Posterior cingulate gyrus (tissue), 11 donors: ENCODE results near the gene ZNF804B.

Experiments used
- DNase-seq, 10 donors: peaks; one replicate each; pipeline versions ENCODE4 v3.0.0 to v3.0.0-alpha.2; 2020 to 2021; ENCODE audit warnings: mixed read lengths in 3 of 10
- intact Hi-C: fragments of 100-400 bp; cut with DNase I; formaldehyde crosslinking; loops from one replicate; pipeline ENCODE4 v1.15.1; 2023

Gene ZNF804B

DNA sequence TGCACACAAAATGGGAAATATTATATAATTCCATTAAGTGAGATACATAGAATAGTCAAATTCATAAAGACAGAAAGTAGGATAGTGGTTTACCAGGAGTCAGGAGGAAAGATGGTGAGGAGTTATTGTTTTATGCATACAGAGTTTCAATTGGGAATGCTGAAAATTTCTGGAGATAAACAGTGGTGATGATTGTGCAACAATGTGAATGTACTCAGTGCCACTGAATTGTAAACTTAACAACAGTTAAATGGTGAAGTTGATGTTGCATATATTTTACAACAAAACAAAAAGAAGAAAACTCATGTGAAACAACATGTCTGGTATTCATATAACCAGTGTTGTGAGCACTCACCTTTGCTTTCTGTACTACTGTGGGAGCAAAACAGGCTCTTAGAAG lies 204.9 kb downstream of the ZNF804B start:
- intact Hi-C loops: no loop called here
- DNase-seq: no peak

DNA sequence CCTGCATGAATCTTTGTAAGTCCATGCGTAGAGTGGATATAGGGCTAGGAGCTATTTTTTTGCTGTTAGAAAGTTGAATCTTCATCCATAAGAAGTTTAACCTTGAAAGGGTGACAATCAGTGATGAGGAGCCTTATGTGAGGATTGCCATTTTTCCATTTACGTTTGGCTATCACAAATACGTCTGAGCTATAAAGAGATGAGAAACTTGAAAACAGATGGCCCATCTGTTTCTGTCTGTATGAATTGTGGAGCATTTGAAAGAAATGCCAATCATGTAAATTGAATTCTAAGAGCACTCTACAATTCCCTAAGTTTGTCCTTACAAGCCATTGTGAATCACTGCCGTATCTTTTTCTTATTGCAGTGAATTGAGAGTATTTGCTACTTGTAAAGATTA lies 205.9 kb downstream of the ZNF804B start:
- DNase-seq: no peak
- intact Hi-C loops: no loop called here

GRCh38 chr7:88967432-88967831 lies 207.9 kb downstream of the ZNF804B start:
- intact Hi-C loops: no loop called here
- DNase-seq: no peak

DNA sequence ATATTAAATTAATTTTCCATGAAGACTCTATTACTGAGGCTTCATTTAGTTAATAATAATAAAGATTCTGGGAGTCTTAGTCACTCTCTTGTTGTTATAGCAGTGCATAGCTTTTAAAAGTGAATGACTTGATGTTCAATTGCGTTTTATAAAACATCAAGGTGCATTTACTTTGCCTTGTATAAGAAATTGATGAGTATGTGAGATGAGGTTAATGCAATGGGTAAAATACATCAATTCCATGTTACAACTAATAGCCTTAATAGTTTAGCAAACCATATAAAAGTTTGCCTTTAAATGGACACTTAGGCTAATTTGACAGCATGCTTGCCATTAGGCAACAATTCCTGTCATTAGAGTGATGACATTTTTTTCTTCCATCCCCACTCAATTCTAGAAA lies 209.7 kb downstream of the ZNF804B start:
- intact Hi-C loops: no loop called here

GRCh38 chr7:88985295-88985694 lies 225.8 kb downstream of the ZNF804B start:
- intact Hi-C loops: no loop called here
- no peak for DNase-seq

More for the DNA sequence above, 209.7 kb downstream of the ZNF804B start:
- DNase-seq: no peak

DNA sequence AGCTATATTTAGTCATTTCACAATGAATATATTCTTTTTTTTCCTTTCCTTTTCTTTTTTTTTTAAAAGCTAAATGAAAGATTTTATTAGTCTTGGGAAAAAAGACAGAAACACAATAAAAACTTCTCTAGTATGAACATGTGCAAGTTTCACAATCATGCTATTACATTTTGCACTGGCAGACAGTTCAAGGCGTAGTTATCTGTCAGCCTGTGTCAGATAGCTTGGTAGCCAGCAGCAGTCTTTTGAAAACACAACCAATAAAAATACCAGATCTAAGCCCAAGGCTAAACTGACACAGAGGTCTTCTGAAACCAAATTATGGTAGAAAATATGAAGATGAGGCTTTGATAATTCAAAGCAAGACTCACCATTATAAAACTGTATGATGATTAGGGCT lies 241.8 kb downstream of the ZNF804B start:
- DNase-seq: no peak
- intact Hi-C loops: no loop called here

DNA sequence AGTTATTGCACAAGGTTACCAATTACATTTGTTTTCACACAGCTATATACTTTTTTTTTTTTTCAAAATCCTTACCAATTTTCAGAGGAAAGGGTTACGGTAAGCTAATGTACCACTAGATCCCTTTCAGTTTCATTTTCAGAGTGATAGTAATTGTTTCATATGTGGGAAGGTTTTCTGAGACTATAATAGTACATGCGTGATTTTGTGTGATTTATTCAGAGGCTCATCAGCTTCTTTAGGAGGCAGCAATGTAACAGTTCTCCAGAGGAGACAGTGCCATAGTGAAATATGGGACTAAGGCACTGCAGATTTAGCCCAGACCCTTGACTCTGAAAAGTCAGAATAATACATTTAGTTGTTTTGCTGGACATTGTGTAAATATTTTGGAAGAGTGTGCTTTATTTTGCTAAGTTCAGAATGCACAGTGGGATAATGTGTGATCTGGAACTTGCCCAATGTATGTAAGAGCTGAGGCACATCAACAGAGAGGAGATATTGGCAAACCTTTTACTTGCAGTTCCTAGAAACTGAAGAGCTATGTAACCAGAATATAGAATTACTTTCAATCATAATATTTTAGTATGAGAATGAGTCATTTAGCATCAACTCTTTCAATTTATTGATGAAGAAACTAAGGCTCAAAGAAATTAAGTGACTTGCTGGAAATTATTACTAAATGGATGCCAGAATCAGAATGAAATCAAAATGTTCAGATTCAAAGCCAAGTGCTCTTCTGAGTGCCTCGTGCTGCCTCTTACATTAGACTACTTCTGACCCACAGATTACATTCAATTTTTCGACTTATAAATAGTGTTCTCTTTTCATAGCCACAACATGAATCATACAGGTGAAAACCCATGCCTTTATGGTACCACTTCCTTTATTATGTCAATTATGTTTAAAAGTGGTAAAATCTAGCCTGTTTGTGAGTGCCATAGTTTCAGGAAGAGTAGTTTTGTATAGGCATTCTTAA lies 243.8 kb downstream of the ZNF804B start:
- DNase-seq: no peak

DNA sequence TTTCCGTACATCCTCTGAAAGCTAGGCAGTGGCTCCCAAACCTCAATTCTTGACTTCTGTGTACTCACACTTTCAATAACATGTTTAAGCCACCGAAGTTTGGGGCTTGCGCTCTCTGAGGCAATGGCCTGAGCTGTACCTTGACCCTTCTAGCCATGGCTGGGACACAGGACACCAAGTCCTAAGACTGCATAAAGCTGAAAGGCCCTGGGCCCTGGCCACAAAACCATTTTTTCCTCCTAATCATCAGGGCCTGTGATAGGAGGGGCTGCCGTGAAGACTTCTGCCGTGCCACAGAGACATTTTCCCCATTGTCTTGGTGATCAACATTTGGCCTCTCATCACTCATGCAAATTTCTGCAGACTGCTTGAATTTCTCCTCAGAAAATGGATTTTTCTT lies 252.5 kb downstream of the ZNF804B start:
- peak in 2 of 10 donors; percentile 32 to 54 for DNase-seq
- intact Hi-C loops: no loop called here

More for the DNA sequence above, 243.8 kb downstream of the ZNF804B start:
- intact Hi-C loops: no loop called here

- intact Hi-C loops: no loop called here
- DNase-seq: no peak
Observed at GRCh38 chr7:89017695-89018094, 258.2 kb downstream of the ZNF804B start.

- intact Hi-C loops: no loop called here
- DNase-seq: no peak
Observed at GRCh38 chr7:89021741-89022140, 262.2 kb downstream of the ZNF804B start.

- DNase-seq: no peak
- intact Hi-C loops: no loop called here
Observed at GRCh38 chr7:89023206-89023605, 263.7 kb downstream of the ZNF804B start.

DNA sequence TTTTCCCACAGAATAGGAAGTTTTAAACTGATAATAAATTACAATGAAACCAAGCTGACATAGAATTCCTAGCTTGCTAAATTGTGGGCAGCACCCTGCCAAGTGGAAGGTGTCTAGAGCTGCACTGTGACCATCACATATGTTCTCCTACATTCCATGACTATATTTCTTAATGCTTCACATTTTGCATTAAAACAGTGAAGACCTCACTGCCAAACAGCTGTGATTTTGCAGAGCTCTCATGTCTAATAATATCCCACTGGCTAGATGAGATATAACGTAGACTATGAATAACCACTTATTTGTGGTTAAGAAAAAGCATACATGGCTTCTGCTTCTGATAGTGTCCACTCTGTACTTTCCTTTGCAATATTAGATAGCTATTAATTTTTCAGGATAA lies 264.4 kb downstream of the ZNF804B start:
- peak in 1 of 10 donors; percentile 22 for DNase-seq
- intact Hi-C loops: no loop called here

DNA sequence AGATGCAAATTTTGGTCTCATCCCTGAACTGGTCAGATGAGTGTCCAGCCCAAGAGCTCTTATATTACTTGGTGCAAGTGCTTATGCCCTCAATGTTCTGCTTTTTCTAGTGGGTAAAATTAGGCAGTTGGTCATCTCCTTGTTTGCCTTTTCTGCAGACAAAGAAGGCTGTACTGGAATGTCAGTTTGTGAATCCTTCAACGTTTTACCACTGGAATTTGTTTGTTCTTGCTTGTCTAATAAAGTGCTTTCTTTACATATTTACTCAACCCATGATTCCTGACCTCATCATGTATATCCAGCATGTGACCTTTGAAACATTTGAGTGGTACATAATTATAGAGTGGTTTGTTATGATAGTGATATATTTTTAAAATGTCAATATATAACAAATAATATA lies 268.3 kb downstream of the ZNF804B start:
- intact Hi-C loops: no loop called here
- DNase-seq: no peak

GRCh38 chr7:89028319-89028718 lies 268.8 kb downstream of the ZNF804B start:
- DNase-seq: no peak
- intact Hi-C loops: no loop called here

DNA sequence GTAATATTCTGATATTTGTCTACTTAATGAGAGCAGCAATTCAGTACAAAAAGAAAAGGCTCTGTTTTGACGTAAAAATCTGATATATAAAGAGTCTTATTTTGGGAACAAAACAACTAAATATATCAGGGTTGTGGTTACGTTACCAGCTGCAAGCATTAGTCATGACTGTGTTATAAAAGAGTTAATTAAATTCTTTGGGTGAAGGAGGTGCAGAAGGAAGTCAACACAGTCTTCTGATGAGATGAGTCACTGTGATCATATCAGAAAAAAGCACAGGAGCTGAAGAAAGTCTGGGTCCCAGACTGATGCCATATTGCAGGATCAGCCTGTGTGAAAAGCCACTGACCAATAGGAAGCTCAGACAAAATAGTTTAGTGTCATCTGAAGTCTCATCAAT lies 270.4 kb downstream of the ZNF804B start:
- no peak for DNase-seq
- intact Hi-C loops: no loop called here

DNA sequence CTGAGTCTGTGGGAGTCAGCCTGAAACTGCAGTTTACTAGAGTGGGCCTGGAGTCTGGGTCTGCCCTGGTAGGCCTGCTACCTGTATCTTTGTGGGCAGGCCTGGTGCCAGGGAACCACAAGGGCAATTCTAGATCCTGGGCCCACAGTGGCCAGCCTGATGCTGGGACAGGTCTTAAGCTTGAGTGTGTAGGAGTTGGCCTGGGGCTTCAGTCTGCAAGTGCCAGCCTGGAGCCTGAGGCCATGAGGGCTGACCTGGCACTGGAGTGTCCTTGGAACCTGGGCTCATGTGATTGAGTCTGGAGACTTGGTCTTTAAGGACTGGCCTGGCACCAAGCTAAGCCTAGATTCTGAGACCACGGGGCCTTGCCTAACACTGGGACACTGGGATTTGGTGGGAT lies 281.7 kb downstream of the ZNF804B start:
- peak in 2 of 10 donors; percentile 49 to 54 for DNase-seq
- intact Hi-C loops: no loop called here

DNA sequence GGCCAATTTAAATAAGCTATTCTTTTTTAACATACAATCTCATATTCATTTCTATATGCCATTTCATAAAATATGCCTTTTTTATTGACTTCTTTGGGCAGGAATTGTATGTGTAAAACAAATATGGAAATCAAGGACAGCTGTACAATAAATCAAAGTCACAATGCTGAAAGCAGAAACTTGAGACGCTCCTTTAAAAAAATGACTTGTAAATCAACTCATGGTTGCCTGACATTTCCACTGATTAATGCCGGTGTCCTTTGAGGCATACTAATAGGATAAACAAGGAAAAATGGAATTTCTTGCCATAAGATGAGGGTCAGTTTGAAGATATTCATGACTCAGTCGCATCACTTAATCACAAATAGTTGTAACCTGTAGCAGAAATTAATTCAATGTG lies 283.4 kb downstream of the ZNF804B start:
- intact Hi-C loops: no loop called here
- DNase-seq: no peak

- intact Hi-C loops: no loop called here
- no peak for DNase-seq
Observed at GRCh38 chr7:89049043-89049442, 289.5 kb downstream of the ZNF804B start.

- DNase-seq: no peak
- intact Hi-C loops: no loop called here
Observed at GRCh38 chr7:89053130-89053529, 293.6 kb downstream of the ZNF804B start.

GRCh38 chr7:89054361-89054760 lies 294.9 kb downstream of the ZNF804B start:
- intact Hi-C loops: no loop called here
- DNase-seq: no peak

DNA sequence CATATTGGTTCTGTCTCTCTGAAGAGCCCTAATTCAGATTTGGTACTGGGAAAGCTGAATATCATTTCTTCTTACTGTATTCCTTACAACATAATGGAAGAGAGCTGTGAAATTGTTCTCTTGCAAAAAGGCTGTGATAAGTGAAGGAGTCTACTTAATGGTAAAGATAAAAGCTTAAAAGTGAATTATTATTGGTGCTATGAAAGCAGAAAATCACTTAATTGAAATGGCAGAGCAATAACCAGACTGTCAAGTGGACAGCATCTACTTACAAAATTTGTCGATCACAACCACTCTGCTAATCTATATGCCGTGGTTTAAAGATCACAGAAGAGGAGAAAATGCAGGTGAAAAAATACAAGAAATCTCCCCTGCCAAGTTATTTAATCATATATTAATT lies 300.7 kb downstream of the ZNF804B start:
- DNase-seq: no peak
- intact Hi-C loops: no loop called here

- DNase-seq: no peak
- intact Hi-C loops: no loop called here
Observed at GRCh38 chr7:89064831-89065230, 305.3 kb downstream of the ZNF804B start.
